H1 (cell line): ENCODE data around the gene RASAL2.

Experiments
- TF ChIP-seq, protein P1 (sequence below), 3 experiments: IDR thresholded peaks; 1 replicate in 2 of 3; 2 replicates in 1 of 3; pipeline versions ENCODE4 v1.5.1 to v1.6.1; 2011; ENCODE audit warnings: low read length in 3 of 3, mild to moderate bottlenecking in 3 of 3, inconsistent platforms in 2 of 3, low read depth in 1 of 3, moderate library complexity in 1 of 3; ENCODE audit not compliant: insufficient read depth in 1 of 3; ENCODE audit errors: control extremely low read depth in 1 of 3
- TF ChIP-seq, protein P2 (sequence below): IDR thresholded peaks from 2 replicates; pipeline ENCODE4 v1.6.1; 2011; ENCODE audit warnings: low read length, improper control_type of control experiment

DNA sequence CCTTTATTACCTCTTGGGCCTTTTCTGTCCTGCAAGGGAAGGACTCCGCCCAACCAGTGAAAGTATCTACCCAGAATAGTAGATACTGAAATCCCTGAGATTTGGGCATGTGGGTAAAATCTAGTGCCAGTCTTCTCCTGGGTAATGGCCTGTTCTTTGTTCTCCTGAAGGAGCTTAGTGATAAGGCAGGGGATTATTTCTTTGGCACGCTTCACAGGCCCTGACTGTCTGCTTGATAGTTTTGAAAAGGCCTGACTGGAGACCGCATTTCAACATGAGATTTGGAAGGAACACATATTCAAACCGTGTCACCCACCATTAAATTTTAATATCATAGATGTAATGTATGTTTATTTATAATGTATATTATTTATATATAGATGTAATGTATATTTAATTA lies 48.9 kb downstream of the RASAL2 start:
- TF ChIP-seq, protein P1, sequence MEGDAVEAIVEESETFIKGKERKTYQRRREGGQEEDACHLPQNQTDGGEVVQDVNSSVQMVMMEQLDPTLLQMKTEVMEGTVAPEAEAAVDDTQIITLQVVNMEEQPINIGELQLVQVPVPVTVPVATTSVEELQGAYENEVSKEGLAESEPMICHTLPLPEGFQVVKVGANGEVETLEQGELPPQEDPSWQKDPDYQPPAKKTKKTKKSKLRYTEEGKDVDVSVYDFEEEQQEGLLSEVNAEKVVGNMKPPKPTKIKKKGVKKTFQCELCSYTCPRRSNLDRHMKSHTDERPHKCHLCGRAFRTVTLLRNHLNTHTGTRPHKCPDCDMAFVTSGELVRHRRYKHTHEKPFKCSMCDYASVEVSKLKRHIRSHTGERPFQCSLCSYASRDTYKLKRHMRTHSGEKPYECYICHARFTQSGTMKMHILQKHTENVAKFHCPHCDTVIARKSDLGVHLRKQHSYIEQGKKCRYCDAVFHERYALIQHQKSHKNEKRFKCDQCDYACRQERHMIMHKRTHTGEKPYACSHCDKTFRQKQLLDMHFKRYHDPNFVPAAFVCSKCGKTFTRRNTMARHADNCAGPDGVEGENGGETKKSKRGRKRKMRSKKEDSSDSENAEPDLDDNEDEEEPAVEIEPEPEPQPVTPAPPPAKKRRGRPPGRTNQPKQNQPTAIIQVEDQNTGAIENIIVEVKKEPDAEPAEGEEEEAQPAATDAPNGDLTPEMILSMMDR (IDR thresholded peaks at IDR 0.05; ENCODE audit: control extremely low read depth in 1 of 3, insufficient read depth in 1 of 3, low read depth in 1 of 3, low read length in 3 of 3), result no peak
- TF ChIP-seq, protein P2, sequence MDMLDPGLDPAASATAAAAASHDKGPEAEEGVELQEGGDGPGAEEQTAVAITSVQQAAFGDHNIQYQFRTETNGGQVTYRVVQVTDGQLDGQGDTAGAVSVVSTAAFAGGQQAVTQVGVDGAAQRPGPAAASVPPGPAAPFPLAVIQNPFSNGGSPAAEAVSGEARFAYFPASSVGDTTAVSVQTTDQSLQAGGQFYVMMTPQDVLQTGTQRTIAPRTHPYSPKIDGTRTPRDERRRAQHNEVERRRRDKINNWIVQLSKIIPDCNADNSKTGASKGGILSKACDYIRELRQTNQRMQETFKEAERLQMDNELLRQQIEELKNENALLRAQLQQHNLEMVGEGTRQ, result no peak
